HG02571 (cell line): ENCODE measurements around the gene RAB3C.
"Not testable (repeated sequence)": the region's sequence is repeated elsewhere in the genome, so short reads cannot be mapped to it uniquely, and the experiment has no call there.

Source experiments
- ATAC-seq: cut with Tn5 transposase; IDR thresholded peaks from one replicate; pipeline ENCODE4 v1.9.1; 2021; ENCODE audit warnings: mild to moderate bottlenecking, moderate library complexity; ENCODE audit not compliant: unreplicated experiment

Gene RAB3C

GRCh38 chr5:58600613-58601012 is 17.7 kb downstream of the RAB3C start:
- not testable (repeated sequence) for ATAC-seq

GRCh38 chr5:58602889-58603288 is 20.0 kb downstream of the RAB3C start:
- not testable (repeated sequence) for ATAC-seq

GRCh38 chr5:58606064-58606463 is 23.2 kb downstream of the RAB3C start:
- ATAC-seq: no peak

- ATAC-seq: no peak
Observed at GRCh38 chr5:58615972-58616371, 33.1 kb downstream of the RAB3C start.

DNA sequence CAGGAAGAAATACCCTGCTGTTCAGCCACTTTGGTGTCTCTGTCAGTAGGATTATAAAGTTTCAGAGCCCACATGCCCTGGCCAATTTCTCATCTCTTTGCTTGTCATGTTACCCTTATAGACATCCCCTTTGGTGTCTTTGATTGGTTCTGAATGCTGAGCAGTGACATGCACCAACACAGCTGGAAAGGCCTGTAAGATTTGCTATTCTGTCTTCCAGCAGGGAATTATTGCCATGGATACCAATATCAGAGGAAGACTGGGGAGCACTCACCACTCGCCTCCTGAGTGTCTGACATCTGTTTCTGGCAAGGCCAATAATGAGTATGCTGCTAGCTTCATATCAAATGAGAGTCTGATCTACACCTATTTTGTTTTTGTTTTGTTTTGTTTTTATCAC is 34.4 kb downstream of the RAB3C start:
- no peak for ATAC-seq

DNA sequence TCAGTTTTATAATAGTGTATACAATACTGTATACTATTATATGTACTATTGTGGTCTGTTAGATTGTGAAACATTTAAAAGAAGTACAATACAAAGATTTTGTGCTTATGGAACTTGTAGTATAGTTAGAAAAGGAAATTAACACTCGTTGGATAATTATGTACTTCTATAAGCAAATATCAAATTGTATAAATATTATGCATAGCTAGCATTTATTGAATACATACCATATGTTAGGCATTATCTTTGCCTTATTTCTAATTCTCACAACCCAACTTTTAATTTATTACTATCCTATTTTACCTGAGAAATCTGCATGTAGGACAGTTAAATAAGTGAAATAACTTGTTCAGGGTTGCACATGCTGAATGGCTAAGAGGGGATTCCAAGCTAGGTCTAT is 37.5 kb downstream of the RAB3C start:
- no peak for ATAC-seq

DNA sequence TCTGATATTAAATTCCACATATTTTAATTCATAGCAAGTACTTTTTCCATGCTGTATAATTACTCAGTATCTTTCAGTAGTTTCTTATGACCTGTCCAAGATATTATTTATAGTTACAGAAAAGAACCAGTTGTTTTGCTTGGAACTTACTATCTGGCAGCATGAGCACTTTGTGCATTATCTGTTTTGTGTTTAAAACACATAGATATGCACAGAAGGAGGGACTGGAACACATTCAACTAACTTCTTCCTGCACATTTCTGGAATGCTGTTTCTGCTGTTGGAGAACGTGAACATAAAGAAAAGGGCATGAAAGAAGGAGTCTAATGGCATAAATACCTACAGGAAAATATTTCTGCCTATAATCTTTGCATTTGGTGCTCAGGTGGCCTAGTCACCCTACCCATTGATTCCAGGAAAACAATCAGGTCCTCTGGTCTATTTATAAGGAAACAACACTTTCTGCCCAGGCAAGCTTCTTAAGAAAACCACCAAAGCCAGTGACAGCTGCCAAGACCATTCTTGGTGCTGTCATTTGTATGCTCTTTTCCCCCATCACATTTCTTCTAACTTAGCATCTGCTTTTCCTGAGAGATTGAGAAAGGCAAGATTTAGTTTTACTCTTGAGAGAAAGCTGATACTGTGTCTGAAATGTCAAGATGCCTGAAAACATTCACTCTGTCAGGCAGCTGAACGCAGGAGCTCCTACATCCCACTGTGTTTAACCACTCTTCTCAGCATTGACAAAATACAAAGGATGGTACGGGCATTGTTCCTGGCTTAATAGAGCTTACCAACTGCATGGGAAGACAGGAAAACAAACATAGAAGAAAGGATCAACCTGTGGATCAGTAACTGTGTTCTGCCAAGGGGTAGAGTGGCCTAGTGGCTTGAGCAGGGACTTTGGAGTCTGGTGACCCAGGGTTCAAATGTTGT is 40.3 kb downstream of the RAB3C start:
- ATAC-seq: no peak

DNA sequence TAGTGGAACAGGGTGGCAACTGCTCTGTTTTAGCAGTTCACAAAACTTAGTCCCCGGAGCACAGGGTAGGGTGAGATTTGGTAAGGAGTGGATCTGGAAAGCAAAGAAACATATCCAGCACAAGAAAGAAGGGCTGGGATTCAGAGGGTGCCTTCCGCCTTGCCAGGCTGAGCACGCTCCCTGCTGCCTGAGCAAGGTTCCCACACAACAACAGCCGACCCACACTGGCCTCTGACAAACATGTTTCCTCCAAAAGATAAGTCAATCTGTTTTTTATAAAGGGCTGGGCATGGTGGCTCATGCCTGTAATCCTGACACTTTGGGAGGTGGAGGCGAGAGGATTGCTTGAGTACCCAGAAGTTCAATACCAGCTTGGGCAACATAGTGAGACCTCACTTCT is 45.8 kb downstream of the RAB3C start:
- no peak for ATAC-seq

DNA sequence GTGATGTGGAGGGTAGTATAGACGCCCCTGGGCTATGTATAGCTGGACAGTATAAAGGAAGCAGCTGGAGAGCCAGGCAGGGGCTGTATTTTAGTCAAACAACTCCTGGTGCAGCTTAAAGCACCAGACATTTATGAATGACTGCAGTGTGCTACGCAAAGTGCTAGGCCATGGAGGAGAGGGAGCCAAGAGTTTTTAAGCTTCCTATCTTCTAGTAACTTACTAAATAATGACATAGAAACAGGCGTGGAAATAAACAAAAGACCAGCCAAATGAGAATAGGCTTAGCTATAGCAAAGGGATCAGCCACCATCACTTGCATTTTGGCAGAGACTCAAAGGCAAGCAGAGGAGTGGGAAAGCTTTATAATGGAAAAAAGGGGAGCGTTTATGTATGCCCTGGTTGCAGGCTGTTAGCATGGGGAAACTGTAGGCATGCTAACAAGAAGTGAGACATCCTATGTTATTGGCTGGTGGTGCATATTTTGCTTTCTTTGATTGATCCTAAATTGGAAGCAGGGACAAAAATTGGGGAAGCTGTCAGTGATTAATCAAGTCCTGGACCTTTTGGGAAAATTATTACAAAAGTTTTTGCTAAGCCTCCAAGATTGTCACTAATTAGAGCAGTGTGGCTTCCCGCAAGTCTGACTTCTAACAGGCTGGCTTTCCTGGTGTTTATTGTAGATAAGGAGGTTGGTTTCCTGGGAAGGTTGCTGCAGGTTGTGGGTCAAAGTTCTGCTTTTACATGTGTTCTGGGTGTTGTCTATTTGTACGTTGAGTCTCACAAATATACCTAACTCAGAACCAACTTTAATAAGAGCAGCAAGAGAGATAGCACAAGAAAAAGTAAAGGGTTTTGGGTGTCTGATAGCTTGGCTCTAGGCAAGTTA is 46.6 kb downstream of the RAB3C start:
- ATAC-seq: no peak

DNA sequence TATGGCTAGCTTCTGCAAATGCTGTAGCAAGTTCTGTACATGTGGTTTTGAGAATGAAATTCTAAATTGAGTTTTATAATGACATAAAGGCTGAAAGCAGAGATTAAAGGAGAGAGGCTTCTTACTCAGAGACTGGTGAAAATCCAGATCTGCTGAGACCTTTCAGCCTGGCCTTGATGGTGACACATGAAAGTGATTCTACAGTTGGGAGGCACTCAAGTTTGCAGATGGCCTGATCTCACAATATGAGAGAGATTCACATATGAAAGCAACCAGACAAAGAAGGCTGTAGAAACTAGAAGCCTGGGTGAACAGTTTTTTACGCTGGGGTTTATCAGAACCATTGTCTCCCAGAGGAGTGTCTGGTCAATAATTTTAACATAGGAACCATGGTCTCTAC is 49.0 kb downstream of the RAB3C start:
- no peak for ATAC-seq

DNA sequence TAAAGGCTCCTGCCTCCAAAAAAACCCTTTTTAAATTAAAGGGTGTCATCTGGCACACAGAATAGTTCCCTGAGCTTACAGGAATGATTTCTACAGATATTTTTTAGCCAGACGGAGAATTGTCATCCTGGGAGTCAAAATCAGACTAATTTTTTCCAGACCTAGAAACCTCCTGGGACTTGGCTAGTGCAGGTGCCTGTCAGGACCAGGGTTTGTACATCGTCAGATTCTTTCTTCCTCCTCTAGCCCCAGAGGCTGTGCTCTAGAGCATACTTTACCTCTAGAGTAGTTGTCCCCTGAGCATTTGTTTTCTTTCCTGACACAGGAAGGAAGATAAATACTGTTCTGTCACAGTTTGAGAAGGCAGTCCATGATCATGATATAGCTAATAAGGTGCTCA is 52.5 kb downstream of the RAB3C start:
- ATAC-seq: no peak

DNA sequence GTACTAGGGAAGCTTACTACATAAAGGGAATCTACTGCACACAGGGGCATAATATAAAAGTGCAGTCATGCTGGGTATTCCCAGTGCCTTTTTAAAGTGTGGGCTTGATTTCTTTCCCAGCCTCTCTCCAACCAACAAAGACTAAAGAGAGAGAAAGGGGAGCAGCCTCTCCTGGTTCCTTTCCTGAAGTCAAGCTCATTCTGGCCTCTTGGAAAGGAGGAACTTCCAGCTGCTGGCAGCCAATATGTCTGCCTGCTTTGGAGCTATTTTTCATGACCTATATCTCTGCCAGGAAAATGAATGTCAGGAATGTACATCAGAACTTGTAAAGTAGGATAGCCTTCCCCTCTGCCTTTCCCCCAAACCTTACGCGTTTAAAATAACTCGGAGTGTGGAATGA is 57.1 kb downstream of the RAB3C start:
- ATAC-seq: no peak

DNA sequence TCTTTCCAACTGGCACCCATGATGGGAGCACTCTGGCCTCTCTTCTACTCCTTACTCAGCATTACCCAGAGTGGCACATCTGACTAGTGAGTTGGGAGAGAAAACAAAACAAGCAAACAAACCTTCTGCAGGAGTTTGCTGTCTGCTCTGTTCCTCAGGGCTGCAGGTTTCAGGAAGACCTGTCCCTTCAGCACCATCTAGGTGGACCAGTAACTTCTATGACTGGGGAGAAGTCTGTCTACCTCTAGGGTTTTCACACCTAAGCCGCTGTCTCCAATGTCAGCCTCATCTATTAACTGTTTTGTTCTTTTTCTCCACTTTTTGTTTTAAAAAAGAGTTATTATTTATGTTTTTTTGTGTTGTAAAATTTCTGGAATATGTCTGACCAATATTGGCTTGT is 58.7 kb downstream of the RAB3C start:
- ATAC-seq: no peak

DNA sequence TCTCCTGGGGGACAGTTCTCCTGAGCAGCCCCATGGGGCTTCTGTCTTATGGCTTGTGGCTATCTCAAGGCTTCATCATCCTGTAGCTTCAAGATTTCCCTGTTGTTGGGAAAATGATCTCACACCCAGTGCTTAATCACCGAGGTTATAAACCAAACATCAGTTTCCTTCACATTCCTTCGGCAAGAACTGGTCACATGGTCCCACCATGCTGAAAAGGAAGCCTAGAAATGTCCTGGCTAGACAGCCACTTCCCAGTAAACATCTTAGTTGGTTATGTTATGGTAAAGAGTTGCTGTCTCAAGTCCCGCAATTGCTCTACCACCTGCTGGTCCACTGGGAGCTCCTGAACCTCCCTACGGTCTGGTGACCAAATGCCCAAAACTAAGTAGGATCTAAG is 66.0 kb downstream of the RAB3C start:
- no peak for ATAC-seq

DNA sequence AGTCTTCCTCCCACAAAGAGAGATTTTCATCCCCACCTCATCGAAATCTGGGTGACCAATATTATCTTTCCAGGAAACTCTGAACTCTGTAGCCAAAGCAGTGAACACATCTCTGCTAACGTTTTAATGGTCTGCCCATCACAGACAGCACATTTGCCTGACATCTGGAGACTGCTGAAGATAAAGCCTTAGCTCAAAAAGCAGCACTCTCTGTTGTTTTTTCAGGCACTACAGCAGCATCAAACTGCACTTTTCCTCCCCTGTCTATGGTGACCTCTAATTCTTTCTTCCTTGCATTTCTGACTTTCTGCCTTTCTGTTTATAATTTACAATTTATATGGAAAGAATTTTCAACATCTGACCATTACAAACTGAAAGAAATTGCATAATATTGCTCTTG is 66.8 kb downstream of the RAB3C start:
- no peak for ATAC-seq

- ATAC-seq: no peak
Observed at GRCh38 chr5:58653521-58653920, 70.6 kb downstream of the RAB3C start.

- no peak for ATAC-seq
Observed at GRCh38 chr5:58666141-58666540, 83.3 kb downstream of the RAB3C start.

GRCh38 chr5:58666598-58667581 is 84.0 kb downstream of the RAB3C start:
- no peak for ATAC-seq

GRCh38 chr5:58670582-58670981 is 87.7 kb downstream of the RAB3C start:
- ATAC-seq: no peak

GRCh38 chr5:58671155-58671554 is 88.3 kb downstream of the RAB3C start:
- ATAC-seq: no peak

DNA sequence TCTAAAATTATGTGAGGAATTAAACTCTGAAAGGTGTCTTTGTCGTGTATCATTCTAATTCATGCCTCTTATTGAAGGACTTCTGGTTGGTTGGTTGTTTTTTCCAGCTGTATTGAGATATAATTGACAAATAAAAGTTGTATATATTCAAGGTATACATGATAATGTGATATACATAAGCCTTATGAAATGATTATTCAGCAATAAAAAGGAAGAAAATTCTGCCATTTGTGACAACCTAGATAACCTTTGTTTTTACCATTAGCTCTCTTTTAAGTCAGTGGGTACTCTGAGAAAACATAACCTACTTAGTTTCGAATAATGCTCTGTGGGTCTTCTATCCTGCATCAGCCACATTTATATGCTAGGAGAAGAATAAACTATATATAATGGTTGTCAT is 89.6 kb downstream of the RAB3C start:
- ATAC-seq: no peak
